GM18502 (cell line): ENCODE results near the gene USO1.
"Not testable (repeated sequence)": the region's sequence is repeated elsewhere in the genome, so short reads cannot be mapped to it uniquely, and the experiment has no call there.

Source experiments
- ATAC-seq: cut with Tn5 transposase; IDR thresholded peaks from one replicate; pipeline ENCODE4 v1.9.1; 2021; ENCODE audit warnings: mild to moderate bottlenecking; ENCODE audit not compliant: unreplicated experiment, poor library complexity

The USO1 gene

DNA sequence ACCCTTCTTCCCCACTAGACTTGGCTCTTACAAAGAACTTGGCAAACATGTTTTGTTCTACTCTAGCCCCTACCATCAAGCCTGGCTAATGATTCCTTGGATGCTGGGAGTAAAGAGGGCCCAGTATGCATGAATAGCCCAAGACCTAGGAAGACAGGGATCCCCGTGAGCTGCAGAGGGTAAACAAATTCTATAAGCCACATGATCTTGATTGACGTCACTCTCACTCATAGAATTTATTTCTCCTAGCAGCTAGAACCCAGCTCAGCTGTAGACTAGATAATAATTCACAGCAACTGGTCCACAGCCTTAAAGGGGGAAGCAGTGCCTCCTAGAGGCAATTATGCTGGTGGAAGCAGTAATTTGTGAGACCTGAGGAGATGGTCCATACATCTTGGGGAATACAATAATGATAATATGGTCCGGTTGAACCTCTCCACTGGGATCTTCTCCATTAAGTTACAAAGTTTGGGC is 16.1 kb upstream of the USO1 start:
- ATAC-seq: peak; percentile 63

GRCh38 chr4:75710246-75710645 is 14.1 kb upstream of the USO1 start:
- no peak for ATAC-seq

DNA sequence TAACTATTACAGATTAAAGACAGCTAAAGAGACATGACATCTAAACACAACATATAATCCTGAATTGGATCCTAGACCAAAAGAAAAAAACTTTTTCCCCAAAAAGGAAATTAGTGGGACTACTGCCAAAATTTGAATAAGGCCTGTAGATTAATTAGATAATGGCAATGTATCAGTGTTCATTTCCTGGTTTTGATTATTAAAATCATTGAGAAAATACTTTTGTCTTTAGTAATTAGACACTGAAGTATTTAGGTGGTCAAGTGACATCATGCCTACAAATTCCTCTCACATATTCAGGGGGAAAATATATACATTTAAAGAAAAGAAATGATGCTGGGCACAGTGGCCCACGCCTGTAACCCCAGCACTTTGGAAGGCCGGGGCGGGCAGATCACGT is 10.4 kb upstream of the USO1 start:
- ATAC-seq: no peak

- ATAC-seq: no peak
These were observed 9.7 kb upstream of the USO1 start for GRCh38 chr4:75714704-75715103.

- no peak for ATAC-seq
These were observed 9.1 kb upstream of the USO1 start for GRCh38 chr4:75715105-75715799.

DNA sequence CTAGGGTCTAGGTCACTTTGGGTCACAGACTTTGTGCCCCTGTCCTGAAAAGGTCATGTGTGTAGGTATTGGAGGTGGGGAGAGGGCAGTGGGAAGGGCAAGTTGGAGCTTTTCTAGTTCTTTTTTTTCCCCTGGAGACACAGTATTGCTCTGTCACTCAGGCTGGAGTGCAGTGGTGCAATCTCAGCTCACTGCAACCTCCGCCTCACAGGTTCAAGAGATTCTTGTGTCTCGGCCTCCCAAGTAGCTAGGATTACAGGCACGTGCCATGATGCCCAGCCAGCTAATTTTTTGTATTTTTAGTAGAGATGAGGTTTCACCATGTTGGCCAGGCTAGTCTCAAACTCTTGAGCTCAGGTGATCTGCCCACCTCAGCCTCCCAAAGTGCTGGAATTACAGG is 8.3 kb upstream of the USO1 start:
- ATAC-seq: not testable (repeated sequence)

GRCh38 chr4:75717408-75717807 is 7.0 kb upstream of the USO1 start:
- ATAC-seq: no peak

- ATAC-seq: no peak
These were observed 5.8 kb upstream of the USO1 start for GRCh38 chr4:75718529-75718928.

DNA sequence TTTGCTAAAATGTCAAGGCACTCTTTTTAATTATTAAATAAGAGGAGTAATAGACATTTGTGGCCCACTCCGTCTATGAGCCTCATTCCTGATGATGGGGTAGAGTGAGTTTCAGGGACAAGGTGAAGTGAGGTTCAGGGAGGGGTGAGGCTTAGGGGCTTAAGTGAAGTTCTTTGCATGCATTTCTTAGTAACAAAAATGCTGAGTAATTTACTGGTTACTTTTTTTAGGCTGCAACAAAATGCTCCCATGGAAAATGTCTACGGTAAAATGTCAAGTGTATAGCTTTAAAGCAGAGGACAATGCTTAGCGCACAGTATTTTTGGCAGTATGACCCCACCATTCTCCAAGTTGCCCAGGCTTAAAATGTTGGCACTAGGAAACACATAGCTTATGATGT is 2.0 kb upstream of the USO1 start:
- ATAC-seq: no peak

GRCh38 chr4:75723163-75724065 is 963 bp upstream of the USO1 start:
- ATAC-seq: no peak

- ATAC-seq: peak; percentile 56
These were observed 719 bp downstream of the USO1 start for GRCh38 chr4:75724867-75725724.

DNA sequence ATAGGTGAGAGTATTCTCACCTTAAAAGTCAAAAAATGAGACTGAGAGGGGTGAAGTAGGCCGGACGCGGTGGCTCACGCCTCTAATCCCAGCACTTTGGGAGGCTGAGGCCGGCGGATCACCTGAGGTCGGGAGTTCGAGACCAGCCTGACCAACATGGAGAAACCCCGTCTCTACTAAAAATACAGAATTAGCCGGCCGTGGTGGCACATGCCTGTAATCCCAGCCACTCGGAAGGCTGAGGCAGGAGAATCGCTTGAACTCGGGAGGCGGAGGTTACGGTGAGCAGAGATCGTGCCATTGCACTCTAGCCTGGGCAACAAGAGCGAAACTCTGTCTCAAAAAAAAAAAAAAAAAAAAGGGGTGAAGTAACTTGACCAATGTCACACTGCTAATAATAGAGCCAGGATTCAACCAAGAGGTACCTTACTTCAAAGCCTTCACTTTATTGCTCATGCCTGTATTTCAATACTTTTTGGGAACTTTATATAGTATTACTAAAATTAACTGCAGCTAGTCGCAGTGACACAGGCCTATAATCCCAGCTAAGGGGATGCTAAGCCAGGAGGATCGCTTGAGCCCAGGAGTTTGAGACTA is 1.7 kb downstream of the USO1 start:
- ATAC-seq: not testable (repeated sequence)

DNA sequence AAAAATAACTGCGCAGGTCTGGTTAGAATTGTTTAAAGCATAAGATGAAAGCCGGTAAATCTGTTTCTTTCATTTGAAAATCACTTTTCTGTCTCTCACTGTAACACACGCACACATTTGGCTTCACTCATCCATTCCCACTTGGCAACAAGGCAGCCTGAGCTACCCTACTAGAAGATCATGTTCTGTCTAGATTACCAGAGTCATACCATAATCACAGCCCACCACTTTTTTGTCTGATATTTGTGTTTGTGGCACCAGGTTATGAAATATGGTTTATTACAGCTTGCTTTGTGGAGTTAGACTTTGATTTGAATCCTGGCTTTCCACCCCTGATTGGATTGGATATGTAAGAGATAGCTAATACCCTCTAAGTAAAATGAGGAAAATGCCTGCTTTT is 2.2 kb downstream of the USO1 start:
- no peak for ATAC-seq

DNA sequence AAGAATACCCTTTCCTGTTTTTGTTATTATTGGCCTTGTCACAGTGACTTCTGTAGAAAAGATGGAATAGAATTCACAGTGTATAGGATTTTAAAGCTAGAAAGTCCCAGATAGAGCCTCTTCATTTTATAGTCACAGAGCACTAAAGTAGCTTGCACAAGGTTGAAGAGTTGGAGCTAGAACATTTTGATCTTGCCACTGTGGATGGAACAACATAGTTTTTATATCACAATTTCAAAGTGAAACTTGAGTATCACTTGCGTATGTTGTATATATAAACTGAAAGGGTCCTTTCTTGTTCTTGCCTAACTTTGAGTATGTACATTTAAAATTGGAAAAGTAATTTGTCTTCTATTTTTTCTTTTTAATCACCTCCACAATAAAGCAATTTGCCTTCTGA is 2.7 kb downstream of the USO1 start:
- no peak for ATAC-seq

DNA sequence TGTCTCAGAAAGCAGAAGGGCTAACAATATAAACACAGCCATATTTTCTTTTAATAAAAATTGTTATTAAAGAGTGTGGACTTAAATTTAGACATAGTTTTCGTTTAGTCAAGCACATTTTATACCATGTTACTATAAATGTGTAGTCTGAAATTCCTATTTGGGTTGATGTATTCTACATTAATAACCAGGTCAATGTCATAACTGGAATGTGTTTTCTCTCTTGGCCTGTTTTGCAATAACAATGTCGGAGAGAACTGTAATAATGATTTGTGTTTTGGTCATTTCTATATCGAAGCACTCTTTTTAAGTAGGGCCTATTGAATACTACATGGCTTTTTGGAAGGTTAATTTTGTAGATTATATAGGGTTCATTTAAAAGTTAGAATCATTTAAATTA is 5.5 kb downstream of the USO1 start:
- no peak for ATAC-seq

DNA sequence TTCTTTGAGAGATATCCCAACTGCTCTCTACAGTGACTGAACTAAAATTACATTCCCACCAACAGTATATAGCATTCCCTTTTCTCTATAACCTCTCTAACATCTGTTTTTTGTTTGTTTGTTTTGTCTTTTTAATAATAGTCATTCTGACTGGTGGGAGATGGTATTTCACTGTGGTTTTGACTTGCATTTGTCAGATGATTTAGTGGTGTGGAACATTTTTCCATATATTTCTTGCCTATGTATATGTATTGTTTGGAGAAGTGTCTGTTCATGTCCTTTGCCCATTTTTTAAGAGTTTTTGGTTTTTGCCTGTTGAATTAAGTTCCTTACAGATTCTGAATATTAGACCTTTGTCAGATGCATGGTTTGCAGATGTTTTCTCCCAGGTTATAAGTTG is 9.0 kb downstream of the USO1 start:
- ATAC-seq: no peak

DNA sequence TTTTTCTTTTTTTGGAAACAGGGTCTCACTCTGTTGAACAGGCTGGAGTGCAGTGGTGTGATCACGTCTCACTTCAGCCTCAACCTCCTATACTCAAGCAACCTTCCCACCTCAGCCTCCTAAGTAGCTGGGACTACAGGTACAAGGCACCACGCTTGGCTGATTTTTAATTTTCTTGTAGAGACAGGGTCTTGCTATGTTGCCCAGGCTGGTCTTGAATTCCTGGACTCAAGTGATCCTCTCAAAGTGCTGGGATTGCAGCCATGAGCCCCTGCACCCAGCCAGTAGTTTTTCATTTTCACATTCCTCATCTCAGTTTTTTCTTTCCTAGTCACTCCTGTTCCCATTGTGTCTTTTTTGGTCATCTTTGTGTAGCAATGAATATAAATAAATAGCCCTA is 11.1 kb downstream of the USO1 start:
- ATAC-seq: no peak

DNA sequence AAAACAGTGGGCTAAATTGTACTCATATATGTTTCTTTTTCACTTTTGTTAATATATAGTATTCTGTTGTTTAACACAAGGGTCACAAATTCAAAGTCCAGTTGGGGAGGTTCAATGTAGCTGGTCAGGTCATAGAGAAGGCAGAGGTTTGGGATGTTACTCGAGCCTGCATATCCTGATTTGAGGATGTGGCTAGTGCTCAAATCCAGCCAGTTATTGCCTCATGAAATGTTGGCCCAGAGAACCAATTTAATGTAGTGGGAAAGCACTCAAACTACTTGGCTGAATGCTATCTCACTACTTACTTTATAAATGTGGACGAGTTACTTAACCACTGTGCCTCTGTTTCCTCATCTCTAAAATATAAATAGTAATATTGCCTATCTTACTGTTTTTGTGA is 12.5 kb downstream of the USO1 start:
- ATAC-seq: no peak

GRCh38 chr4:75737398-75737797 is 13.0 kb downstream of the USO1 start:
- ATAC-seq: no peak

- no peak for ATAC-seq
These were observed 16.6 kb downstream of the USO1 start for GRCh38 chr4:75741027-75741426.
